HG03280 (cell line): ENCODE data around the gene PCMTD2.

ENCODE experiments used
- ATAC-seq: cut with Tn5 transposase; IDR thresholded peaks from one replicate; pipeline ENCODE4 v1.9.1; 2021; ENCODE audit warnings: mild to moderate bottlenecking, moderate library complexity; ENCODE audit not compliant: unreplicated experiment

Gene PCMTD2

GRCh38 chr20:64254571-64255360, 782 bp upstream of the PCMTD2 start:
- no peak for ATAC-seq

- ATAC-seq, result no peak
Measured at GRCh38 chr20:64256282-64256935, 861 bp downstream of the PCMTD2 start.

GRCh38 chr20:64257107-64257757, 1.7 kb downstream of the PCMTD2 start:
- no peak for ATAC-seq

GRCh38 chr20:64258071-64258823, 2.7 kb downstream of the PCMTD2 start:
- ATAC-seq, result no peak

GRCh38 chr20:64260239-64260638, 4.7 kb downstream of the PCMTD2 start:
- ATAC-seq, result no peak

GRCh38 chr20:64261138-64261537, 5.6 kb downstream of the PCMTD2 start:
- ATAC-seq, result no peak

- no peak for ATAC-seq
Measured at GRCh38 chr20:64264091-64264490, 8.5 kb downstream of the PCMTD2 start.

- no peak for ATAC-seq
Measured at GRCh38 chr20:64265201-64265600, 9.7 kb downstream of the PCMTD2 start.

GRCh38 chr20:64266988-64267387, 11.4 kb downstream of the PCMTD2 start:
- no peak for ATAC-seq

- no peak for ATAC-seq
Measured at GRCh38 chr20:64268174-64268573, 12.6 kb downstream of the PCMTD2 start.

- ATAC-seq, result no peak
Measured at GRCh38 chr20:64269604-64270411, 14.3 kb downstream of the PCMTD2 start.

- no peak for ATAC-seq
Measured at GRCh38 chr20:64271636-64272035, 16.1 kb downstream of the PCMTD2 start.

GRCh38 chr20:64273109-64273508, 17.6 kb downstream of the PCMTD2 start:
- ATAC-seq, result no peak

GRCh38 chr20:64276817-64277216, 21.3 kb downstream of the PCMTD2 start:
- ATAC-seq, result no peak

GRCh38 chr20:64277571-64278316, 22.2 kb downstream of the PCMTD2 start:
- ATAC-seq, result no peak

- ATAC-seq, result no peak
Measured at GRCh38 chr20:64278317-64278681, 22.8 kb downstream of the PCMTD2 start.

- ATAC-seq, result no peak
Measured at GRCh38 chr20:64279826-64280459, 24.4 kb downstream of the PCMTD2 start.

- no peak for ATAC-seq
Measured at GRCh38 chr20:64280460-64280843, 24.9 kb downstream of the PCMTD2 start.

- ATAC-seq, result no peak
Measured at GRCh38 chr20:64283646-64284045, 28.1 kb downstream of the PCMTD2 start.
